ENCODE measurements around the gene LAMTOR2.

LAMTOR2 gene

DNA sequence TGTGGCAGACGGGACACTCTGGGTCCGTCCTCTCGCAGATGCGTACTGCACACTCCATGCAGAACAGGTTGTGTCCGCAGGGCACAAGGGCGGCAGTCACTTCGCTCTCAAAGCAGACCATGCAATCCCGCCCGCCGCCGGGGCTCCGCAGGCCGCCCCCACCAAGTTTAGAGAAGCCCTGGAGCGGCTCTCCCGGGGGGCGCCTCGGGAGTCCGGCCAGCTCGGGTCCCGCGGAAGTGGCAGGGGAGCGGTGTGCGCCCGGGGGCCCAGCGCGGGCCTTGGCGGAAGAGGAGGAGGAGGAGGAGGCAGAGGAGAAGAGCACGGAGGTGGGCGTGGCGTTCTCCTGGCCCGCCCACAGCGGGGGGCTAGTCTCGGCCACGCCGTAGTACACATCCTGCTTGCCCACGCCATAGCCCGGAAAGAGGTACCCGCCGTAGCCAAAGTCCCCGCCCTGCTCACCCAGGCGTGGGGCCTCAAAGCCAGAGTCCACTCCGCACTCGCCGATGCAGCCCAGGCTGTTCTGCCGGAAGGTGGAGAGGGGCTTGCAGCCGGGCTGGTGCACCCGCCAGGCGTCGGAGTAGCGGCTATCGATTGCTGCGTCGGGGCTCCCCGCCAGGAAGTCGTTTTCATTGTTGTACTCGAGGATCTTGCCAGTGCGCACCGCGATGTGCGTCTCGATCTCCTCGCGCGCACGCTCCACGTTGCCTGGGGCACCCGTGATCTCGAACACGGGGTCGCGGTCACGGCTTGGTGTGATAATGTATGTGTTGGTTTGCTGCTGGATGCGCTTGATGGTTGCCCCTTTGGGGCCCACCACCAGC lies 22.2 kb downstream of the LAMTOR2 start:
- DNase-seq, result peak in 1 of 2 donors; percentile 35

DNA sequence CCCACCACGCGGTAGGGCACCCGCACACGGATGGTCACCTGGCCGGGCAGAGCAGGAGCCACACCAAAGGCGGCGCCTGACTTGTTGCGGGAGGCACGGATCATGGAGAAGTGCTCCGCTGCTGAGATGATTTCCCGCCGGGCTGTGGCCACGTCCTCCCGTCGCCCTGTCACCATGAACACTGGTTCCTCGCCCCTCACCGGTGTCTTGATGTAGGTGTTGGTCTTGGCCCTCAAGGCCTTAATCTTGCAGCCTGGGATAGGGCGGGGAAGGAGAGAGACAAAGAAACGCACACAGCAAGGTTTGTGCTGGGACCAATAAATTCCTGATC lies 22.8 kb downstream of the LAMTOR2 start:
- no peak for DNase-seq

- DNase-seq, result no peak
Measured at GRCh38 chr1:156078728-156079127, 24.1 kb downstream of the LAMTOR2 start.

- DNase-seq, result no peak
Measured at GRCh38 chr1:156079762-156080161, 25.2 kb downstream of the LAMTOR2 start.

GRCh38 chr1:156080241-156080862 lies 25.8 kb downstream of the LAMTOR2 start:
- DNase-seq, result no peak

DNA sequence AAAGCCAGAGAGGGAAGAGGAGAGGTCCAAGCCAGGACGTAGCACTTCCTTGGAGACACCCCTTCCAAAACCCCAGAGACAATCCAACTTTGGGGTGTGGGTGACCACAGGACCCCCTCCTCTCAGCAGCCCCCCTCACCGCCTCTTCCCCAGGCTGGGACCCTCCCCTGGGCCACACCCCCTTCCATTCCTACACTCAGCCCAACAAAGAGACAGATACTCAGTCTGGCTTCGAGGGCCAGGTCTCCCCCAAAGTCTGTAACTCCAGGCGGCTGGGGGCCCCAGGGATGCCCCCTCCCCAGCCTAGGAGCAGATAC lies 26.2 kb downstream of the LAMTOR2 start:
- no peak for DNase-seq

GRCh38 chr1:156081180-156081916 lies 26.8 kb downstream of the LAMTOR2 start:
- no peak for DNase-seq

- DNase-seq, result no peak
Measured at GRCh38 chr1:156081917-156082308, 27.3 kb downstream of the LAMTOR2 start.

- DNase-seq, result peak; percentile 52 to 68
Measured at GRCh38 chr1:156082309-156083091, 27.9 kb downstream of the LAMTOR2 start, which contains the start of gene MEX3A. TSS of gene MEX3A (minus strand) at chr1:156082465. CDS start at chr1:156081998, 467 bp downstream.

DNA sequence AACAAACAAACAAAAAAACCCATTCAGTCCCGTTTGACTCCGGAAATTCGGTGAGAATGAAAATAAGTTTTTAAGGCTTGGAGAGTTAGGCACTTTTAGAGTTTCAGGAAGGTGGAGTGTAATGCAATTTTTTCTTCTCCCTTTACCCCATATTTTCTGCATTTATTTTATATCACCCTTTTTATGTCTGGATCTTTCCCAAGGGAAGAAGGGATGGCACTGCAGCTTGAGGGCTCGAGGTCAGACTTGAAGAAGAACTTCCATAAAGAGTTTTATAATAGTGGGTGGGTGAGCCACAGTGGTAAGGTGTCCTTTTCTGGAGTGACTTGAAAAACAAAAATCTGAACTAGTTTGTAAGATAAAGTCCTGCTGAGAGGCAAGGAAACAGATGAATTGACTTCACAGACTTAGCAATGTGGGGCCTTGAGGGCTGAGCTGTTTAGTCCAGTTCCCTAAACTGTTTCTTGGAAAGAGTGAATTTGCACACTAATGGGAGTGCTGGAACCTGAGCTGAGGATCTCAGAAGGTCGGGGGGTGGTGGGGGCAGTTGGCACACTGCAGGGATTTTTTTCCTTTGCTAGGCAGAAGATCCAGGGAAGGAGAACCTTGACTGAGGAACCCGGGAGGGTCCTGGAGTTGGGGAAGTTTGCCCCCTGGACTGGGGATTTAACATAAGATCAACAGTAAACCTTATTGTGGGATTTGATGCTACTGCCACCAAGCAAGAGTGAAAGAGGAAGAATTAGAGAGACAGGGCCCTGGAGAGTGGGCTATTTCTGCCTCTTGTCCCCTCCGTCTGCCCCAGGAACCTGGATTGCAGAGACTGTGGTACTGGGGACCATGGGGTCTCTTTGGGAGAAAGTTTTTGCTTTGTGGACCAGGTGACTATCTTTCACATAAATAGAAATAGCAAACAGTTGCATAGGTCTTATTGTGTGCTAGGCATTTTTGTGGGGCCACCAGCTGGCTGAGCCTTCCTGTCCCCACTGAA lies 29.5 kb downstream of the LAMTOR2 start:
- no peak for DNase-seq

DNA sequence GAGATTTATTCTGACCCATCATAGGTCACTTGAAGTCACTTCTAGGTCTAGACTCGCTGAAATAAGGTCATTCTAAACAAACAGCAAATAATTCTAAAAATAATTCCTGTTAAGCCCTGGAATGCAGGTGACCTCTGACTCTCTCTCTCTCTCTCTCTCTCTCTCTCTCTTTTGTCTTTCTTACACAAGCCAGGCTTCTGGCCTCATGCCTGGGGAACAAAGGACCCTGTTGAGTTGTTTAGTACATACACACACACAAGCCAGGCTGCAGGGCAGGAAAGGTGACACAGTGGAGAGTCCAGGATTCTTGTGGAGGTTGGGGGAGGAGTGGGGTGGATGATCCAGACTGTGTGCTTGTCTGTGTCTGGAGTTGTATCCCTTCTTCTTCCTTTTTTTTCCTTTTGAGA lies 31.7 kb downstream of the LAMTOR2 start:
- no peak for DNase-seq

DNA sequence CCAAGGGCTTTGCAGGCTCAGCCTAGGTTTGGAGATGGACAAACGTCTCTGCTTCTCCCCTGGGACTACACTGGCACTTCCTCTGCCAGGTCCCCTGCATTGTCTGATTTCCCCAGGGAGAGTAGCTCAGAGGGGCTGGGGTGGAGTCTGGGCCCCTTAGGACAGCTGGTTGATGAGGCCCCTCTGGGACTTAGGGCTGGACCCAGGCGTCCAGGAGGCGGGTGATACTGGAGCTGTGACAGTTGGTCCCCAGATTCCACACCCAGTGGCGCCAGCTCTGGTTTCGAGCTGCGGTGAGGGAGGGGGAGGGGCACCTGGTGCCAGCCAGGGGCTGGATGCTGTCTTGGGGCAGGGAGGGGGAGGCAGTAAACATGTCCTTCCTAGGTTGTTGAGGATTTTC lies 35.1 kb downstream of the LAMTOR2 start:
- no peak for DNase-seq

DNA sequence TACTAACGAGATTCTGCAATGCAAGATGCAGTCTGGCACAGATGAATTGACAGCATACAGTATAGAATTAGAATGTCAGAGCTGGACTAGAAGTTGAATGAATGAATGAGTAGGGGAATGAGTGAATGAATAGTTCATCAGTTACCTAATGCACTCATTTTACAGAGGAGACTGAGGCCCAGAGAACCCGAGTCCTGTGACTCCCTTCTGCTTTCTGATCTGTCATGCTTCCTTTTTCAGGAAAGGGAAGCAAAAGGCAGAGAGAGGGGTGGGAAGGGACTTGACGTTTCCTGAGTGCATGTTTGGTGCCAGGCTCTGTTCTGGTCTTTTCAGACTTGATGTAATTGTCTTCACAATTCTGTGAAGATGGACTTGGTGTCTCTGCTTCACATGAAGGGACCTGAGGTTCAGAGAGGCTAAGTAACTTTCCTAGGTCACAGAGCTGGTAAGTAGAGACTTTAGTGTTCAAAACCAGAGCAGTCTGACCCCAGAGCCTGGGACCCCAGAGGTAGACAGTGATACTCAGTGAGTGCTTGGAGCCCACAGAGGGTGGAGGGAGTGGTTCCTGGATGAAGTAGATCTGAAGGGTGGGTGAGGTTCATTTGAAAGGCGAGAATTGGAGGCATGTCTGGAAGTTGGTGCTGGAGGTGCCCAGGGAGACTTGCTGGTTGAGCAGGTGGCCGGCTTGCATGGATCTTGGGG lies 35.7 kb downstream of the LAMTOR2 start:
- DNase-seq, result peak in 1 of 2 donors; percentile 5

DNA sequence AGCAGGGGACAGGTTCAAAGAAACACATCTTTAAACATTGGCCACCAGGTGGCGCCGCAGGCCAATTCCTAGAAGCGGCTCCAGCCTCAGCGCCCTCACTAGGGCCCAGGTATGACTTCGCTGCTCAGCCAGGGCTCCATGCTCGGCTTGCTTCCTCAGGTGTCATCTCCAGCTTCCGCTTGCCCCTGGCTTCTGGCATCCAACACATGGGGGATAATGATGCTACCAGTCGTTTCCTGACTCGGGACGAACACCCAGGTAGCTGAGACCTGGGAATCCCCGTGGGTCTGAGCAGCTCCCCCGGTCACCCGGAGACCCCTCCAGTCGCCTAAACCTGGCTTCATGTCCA lies 36.2 kb downstream of the LAMTOR2 start:
- DNase-seq, result peak; percentile 86 to 90

- no peak for DNase-seq
Measured at GRCh38 chr1:156091610-156092009, 37.0 kb downstream of the LAMTOR2 start.

DNA sequence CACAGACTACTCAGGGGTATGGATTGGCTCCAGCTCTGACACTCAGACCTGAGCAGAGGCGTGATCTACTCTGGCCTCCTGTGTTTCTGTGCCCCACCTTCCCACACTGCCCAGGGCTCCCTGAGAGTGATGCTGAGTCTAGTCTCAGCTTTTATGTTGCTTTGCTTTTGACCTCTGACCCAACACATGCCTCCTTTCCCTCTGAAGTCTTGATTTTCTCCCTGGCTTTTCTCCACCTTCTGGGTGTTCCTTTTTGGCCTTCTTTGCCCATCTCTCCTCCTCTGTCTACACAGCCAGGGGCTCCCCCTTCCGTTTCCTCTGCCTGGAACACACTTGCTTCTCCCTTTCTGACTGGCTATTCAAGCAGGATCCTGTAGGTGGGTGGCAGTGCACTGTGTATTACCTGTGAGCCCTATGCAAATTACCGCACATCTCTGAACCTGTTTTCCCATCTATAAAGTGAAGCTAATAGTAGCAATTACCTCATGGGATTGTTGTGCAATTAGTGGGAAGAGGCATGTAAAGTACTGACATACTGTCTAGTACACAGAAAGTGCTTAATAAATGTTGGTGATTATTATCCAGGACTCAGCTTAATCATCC lies 41.4 kb downstream of the LAMTOR2 start:
- DNase-seq, result no peak

DNA sequence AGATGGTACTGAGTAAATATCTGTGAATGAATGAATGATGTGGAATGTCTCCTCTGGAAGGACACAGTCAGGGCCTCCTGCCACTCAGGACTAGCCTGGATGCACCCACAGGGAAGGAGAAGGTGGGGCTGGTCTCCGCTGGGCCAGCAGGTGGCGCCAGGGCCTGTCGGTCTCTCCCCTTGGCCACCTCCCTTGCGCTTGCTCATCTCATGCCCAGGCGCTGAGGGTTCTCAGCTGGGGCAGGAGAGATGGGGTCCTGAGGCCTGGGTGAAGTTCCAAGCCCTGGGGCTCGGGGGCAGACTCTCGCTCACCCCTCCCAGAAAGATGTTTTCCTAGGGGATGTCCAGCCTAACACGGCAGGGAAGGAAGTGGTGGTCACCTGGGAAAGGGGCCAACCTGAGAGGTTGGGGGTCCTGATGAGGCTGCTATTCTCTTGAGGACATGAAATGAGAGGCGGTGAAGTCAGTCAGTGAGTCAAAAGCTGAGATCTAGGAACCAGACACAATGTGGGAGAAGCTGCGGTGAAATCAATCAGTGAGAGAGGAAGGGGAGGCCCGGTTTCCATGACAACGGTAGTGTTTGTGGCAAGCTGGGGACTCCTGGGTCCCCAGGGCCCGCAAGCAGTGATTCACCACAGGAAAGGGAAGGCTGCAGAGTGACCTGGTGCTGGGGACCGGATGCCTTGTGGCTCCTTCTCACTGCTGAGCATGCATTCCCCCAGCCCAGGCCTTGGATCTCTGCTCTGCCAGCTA lies 42.2 kb downstream of the LAMTOR2 start:
- DNase-seq, result peak; percentile 92 to 93

- peak in 1 of 2 donors; percentile 15 for DNase-seq
Measured at GRCh38 chr1:156097499-156098178, 43.1 kb downstream of the LAMTOR2 start.

- DNase-seq, result no peak
Measured at GRCh38 chr1:156098784-156099183, 44.2 kb downstream of the LAMTOR2 start.
